ENCODE measurements around the gene ARID1A.

Gene ARID1A

GRCh38 chr1:26826261-26827105 lies 130.7 kb downstream of the ARID1A start, which contains the start of gene ZDHHC18:
TSS of gene ZDHHC18 (plus strand) at chr1:26826688. CDS start at chr1:26826805, 117 bp downstream.
- no peak for DNase-seq (ENCODE audit: low read depth, low spot score)

GRCh38 chr1:26827106-26827604 lies 131.3 kb downstream of the ARID1A start:
- DNase-seq (ENCODE audit: low read depth, low spot score): no peak

GRCh38 chr1:26827663-26828062 lies 131.8 kb downstream of the ARID1A start:
- DNase-seq (ENCODE audit: low read depth, low spot score): no peak

GRCh38 chr1:26828411-26828991 lies 132.7 kb downstream of the ARID1A start:
- DNase-seq (ENCODE audit: low read depth, low spot score): no peak

GRCh38 chr1:26829184-26829911 lies 133.5 kb downstream of the ARID1A start:
- DNase-seq (ENCODE audit: low read depth, low spot score): no peak

GRCh38 chr1:26831059-26831458 lies 135.2 kb downstream of the ARID1A start:
- no peak for DNase-seq (ENCODE audit: low read depth, low spot score)

Measured in brain pericyte (primary cell).